Posterior vena cava (tissue), 2 donors: ENCODE data around the gene PCDHB3. TPM values are rescaled to one million over a fixed set of nuclear protein-coding genes. Genes with fewer than 3 reads are reported as not detected.
"Not testable (repeated sequence)": the region's sequence is repeated elsewhere in the genome, so short reads cannot be mapped to it uniquely, and the experiment has no call there.

Experiments used
- DNase-seq: peaks from one replicate; pipeline ENCODE4 v3.0.0-alpha.2; 2020; ENCODE audit warnings: low spot score
- intact Hi-C, 2 donors: fragments of 100-400 bp; cut with DNase I; formaldehyde crosslinking; loops; one replicate each; pipeline versions ENCODE4 v1.14.1 to v1.14.2; 2022 to 2023
- long read RNA-seq, 2 donors: library from polyadenylated mRNA; unstranded; transcript quantifications; one replicate each; pipeline ENCODE4 v2.0.0, GENCODE V29; 2020 to 2021
- total RNA-seq, 2 donors: library from RNA; stranded (reverse); fragmentation: NEBNext Ultra II Directional; extraction: Animal tissue kit (Norgen Biotek cat#: 25700); gene quantifications; one replicate each; pipeline ENCODE4 v1.2.1, GENCODE V29; 2021
- donor health status: DM: yes; HTN: yes; CAD: no.
- donor health status: DM: yes; HTN: yes; CAD: no.

The PCDHB3 gene
- total RNA-seq = 1 to 10 TPM; 1.2 to 1.3 TPM
- long read RNA-seq, donor 1 = 0 reads
- long read RNA-seq, donor 2 = 0 reads

GRCh38 chr5:141100243-141100805 lies at the start of gene PCDHB3:
PCDHB3 (plus strand) TSS chr5:141100473; CDS start chr5:141100650, 177 bp downstream.
- intact Hi-C loops = no loop called here
- DNase-seq = no peak

DNA sequence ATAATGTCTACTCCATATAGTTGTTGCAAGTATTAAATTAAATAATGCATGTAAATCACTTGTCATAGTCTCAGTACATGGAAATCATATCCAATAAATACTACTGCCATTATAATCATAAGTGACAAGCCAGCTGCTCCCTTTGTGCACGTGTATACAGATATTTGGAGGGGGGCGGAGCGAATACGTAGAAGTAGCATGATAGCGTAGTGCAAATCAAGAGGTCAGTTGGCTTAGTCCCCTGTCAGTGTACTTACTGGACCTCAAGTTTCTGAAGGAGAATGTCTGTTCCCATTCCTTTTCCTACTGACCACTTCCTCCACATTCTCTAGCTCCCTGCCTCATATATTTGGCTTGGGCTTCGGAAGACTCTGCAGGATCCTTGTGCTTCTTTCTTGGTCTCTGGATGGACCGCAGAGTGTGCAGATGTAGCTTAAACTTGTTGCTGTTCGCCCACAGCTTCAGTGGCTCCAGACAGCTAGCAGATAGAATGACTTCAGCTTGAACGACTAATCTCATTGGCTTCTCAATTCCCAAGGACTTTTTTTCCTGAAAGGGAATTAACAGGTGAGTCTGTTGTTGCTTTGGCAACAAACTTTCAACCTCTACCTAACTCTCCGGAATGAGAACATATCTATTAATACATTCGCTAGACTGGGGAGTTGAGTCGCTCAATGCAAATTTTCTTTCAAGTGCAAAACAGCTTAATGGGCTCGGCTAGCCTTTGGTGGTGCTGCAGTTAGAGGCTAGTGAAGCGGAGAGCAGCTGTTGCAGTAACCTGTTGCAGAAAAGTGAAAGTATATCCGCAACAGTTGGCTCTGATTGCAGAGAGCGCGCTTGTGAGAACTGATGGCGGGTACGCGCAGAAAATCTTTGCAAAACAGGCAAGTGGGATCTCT lies 49.4 kb upstream of the PCDHB3 start, which contains the start of gene PCDHB1:
PCDHB1 (plus strand) TSS at position 753 of the 899 bp plus-strand sequence; CDS start at position 850, 97 bp downstream.
- intact Hi-C loops = no loop called here
- no peak for DNase-seq

- intact Hi-C loops = no loop called here
- DNase-seq = no peak
These were observed 48.8 kb upstream of the PCDHB3 start for GRCh38 chr5:141051521-141051866.

- intact Hi-C loops = no loop called here
- DNase-seq = no peak
These were observed 22.4 kb upstream of the PCDHB3 start for GRCh38 chr5:141077826-141078225.

DNA sequence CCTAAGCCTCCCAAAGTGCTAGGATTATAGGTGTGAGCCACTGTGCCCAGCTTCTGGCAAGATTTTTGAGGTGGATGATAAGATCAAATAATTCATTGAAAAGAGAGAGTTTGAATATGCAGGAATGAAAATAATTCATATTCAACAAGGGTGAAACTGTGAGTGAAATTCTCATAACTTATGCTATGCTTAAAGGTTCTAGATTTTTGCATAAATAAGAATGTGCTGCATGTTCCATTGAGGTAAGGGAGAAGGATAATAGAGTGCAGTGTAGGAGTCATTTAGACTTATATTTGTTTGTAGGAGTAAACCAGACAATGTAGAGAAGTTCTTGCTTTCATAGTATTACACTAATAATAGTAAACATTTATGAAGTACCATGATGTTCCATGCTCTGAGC lies 18.0 kb upstream of the PCDHB3 start:
- DNase-seq = no peak
- intact Hi-C loops = no loop called here

DNA sequence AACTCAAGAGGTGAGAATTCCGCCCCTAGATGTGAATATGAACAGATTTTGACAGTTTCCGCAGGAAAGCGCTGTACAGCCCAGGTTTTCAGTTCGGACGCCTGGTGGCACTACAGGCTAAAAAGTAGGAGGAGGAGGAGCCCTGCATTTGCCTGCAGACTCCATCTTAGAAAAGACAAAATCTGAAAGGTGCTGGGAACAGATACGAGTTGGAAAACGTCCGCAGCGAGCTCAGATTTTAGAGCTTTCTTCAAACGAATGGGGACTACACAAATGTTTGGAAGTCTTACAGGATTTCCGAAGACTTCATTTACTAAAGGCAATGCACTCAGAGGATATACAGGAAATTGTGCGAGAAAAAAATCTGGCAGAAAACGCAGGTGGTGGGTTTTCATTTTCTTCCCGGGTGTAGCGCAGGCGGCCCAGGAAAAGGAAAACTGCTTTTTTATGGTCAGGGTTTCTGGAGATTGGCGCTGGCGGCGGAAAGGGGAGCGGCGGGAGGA lies 15.7 kb upstream of the PCDHB3 start:
- intact Hi-C loops = no loop called here
- DNase-seq = no peak

DNA sequence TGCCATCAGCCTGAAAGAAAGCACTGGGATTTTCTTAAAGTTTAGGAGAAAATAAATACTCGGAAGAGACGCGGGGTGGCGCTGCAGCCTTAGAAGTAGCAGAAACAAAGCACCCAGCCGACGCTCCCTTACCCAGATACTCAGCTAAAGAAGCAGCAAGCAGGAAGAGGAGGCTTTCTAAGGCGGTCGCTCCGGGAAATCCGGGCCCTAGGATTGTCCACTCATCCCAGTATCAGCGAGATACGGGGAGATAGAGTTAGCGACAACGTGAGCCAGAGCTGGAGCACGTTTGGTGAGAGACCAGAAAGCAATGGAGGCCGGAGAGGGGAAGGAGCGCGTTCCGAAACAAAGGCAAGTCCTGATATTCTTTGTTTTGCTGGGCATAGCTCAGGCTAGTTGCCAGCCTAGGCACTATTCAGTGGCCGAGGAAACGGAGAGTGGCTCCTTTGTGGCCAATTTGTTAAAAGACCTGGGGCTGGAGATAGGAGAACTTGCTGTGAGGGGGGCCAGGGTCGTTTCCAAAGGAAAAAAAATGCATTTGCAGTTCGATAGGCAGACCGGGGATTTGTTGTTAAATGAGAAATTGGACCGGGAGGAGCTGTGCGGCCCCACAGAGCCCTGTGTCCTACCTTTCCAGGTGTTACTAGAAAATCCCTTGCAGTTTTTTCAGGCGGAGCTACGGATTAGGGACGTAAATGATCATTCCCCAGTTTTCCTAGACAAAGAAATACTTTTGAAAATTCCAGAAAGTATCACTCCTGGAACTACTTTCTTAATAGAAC lies 5.6 kb upstream of the PCDHB3 start, which contains the start of gene PCDHB2:
PCDHB2 (plus strand) TSS at position 135 of the 782 bp plus-strand sequence; CDS start at position 311, 176 bp downstream.
- intact Hi-C loops = no loop called here
- DNase-seq = no peak

DNA sequence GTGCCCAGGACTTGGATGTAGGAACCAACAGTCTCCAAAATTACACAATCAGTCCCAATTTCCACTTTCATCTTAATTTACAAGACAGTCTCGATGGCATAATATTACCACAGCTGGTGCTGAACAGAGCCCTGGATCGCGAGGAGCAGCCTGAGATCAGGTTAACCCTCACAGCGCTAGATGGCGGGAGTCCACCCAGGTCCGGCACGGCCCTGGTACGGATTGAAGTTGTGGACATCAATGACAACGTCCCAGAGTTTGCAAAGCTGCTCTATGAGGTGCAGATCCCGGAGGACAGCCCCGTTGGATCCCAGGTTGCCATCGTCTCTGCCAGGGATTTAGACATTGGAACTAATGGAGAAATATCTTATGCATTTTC lies 5.0 kb upstream of the PCDHB3 start:
- no peak for DNase-seq
- intact Hi-C loops = no loop called here

DNA sequence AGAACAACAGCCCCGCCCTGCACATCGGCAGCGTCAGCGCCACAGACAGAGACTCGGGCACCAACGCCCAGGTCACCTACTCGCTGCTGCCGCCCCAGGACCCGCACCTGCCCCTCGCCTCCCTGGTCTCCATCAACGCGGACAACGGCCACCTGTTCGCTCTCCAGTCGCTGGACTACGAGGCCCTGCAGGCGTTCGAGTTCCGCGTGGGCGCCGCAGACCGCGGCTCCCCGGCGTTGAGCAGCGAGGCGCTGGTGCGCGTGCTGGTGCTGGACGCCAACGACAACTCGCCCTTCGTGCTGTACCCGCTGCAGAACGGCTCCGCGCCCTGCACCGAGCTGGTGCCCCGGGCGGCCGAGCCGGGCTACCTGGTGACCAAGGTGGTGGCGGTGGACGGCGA lies 4.1 kb upstream of the PCDHB3 start:
- intact Hi-C loops, DNase-seq: not testable (repeated sequence)

GRCh38 chr5:141096586-141096985 lies 3.7 kb upstream of the PCDHB3 start:
- intact Hi-C loops, DNase-seq: not testable (repeated sequence)

GRCh38 chr5:141101059-141101458 lies 786 bp downstream of the PCDHB3 start:
- DNase-seq = no peak
- intact Hi-C loops = no loop called here

DNA sequence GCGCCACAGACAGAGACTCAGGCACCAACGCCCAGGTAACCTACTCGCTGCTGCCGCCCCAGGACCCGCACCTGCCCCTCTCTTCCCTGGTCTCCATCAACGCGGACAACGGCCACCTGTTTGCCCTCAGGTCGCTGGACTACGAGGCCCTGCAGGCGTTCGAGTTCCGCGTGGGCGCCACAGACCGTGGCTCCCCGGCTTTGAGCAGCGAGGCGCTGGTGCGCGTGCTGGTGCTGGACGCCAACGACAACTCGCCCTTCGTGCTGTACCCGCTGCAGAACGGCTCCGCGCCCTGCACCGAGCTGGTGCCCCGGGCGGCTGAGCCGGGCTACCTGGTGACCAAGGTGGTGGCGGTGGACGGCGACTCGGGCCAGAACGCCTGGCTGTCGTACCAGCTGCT lies 1.8 kb downstream of the PCDHB3 start:
- DNase-seq, intact Hi-C loops: not testable (repeated sequence)

GRCh38 chr5:141102471-141102870 lies 2.2 kb downstream of the PCDHB3 start:
- DNase-seq, intact Hi-C loops: not testable (repeated sequence)

DNA sequence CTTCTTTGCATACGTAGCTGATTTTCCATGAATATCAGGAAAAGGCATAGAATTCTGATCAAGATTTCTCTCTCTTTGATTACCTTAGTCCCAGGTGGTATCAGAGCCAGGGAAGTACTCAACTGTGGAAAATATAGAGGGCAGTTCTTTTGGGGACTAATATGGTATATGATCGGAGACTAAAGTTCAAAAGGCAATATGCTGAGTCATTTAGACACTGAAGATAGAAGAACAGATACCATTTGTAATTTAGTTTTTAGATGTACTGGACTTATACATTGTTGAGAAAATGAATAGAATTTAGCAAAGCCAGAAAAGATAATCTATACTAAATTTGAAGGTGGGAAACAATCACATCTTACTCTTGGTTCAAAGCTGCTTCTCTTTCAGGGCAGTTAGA lies 5.1 kb downstream of the PCDHB3 start:
- DNase-seq = no peak
- intact Hi-C loops = no loop called here

GRCh38 chr5:141119250-141119649 lies 19.0 kb downstream of the PCDHB3 start:
- intact Hi-C loops = no loop called here
- DNase-seq = no peak

DNA sequence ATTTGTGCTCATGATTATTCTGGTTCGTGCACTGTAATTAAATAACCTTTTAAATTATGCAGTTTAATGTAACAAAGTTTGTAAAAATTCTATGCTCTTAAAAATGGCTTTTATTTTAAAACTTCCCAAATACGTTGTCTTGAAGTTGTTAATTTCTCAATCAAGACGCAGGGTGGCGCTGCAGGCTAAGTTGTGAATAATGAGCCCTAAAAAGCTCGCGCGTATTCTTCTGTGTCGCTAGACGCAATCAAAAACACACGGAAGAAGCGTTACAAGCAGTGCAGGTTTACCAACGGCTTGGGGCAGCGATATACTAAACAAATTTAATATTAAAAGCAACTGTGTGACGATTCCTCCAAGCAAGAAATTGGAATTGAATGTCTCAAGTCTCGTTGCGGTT lies 21.3 kb downstream of the PCDHB3 start, which contains the start of gene PCDHB4:
PCDHB4 (plus strand) TSS at position 256 of the 400 bp plus-strand sequence. CDS start 181 bp downstream, outside the sequence.
- DNase-seq = no peak
- intact Hi-C loops = no loop called here

DNA sequence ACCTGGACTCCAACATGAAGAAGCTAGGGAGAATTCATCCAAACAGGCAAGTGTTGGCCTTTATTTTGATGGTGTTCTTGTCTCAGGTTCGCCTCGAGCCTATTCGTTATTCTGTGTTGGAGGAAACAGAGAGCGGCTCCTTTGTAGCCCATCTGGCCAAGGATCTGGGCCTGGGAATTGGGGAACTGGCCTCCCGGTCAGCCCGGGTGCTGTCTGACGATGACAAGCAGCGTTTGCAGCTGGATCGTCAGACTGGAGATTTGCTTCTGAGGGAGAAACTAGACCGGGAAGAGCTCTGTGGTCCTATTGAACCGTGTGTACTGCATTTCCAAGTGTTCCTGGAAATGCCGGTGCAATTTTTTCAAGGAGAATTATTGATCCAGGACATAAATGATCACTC lies 21.7 kb downstream of the PCDHB3 start:
- DNase-seq = no peak
- intact Hi-C loops = no loop called here

DNA sequence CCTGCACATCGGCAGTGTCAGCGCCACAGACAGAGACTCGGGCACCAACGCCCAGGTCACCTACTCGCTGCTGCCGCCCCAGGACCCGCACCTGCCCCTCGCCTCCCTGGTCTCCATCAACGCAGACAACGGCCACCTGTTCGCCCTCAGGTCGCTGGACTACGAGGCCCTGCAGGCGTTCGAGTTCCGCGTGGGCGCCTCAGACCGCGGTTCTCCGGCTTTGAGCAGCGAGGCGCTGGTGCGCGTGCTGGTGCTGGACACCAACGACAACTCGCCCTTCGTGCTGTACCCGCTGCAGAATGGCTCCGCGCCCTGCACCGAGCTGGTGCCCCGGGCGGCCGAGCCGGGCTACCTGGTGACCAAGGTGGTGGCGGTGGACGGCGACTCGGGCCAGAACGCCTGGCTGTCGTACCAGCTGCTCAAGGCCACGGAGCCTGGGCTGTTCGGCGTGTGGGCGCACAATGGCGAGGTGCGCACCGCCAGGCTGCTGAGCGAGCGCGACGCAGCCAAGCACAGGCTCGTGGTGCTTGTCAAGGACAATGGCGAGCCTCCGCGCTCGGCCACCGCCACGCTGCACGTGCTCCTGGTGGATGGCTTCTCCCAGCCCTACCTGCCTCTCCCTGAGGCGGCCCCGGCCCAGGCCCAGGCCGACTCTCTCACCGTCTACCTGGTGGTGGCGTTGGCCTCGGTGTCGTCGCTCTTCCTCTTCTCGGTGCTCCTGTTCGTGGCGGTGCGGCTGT lies 23.3 kb downstream of the PCDHB3 start:
- DNase-seq, intact Hi-C loops: not testable (repeated sequence)

DNA sequence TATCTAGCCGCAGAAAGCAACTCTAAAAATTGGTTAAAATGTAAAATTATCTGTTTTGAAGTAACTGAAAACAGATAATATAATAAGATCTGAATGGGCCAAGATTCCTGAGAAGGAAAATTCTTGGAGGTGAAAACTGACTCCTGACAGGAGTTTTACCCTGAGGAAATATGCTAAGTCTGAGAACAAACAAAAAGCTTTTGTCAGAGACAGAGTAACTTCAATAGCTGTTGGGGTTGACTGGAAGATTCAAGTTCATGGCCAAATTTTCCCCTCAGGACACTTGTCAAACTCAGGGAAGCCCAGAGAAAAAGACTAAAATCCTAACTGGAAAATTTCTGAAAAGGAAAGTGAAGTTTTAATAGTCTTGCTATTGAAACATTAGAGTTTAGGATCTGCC lies 27.0 kb downstream of the PCDHB3 start:
- DNase-seq = no peak
- intact Hi-C loops = no loop called here
